Central memory CD8-positive, alpha-beta T cell (primary cell): ENCODE results near the gene SMCHD1.
"Not testable (repeated sequence)": the region's sequence is repeated elsewhere in the genome, so short reads cannot be mapped to it uniquely, and the experiment has no call there.

ENCODE experiments used
- ATAC-seq: fragments of 150-1000 bp; cut with Tn5 transposase; replicated peaks from 2 replicates; pipeline ENCODE4 v1.10.0; 2022; ENCODE audit warnings: mild to moderate bottlenecking, moderate FRiP score, moderate number of reproducible peaks; ENCODE audit not compliant: poor library complexity, severe bottlenecking; ENCODE audit errors: extremely low read depth
- DNase-seq, 2 donors: peaks; one replicate each; pipeline ENCODE4 v3.0.0; 2021; ENCODE audit warnings: low spot score in 2 of 2
- H3K27ac Mint-ChIP-seq: one replicate; pipeline ENCODE4 v1.8.0; 2022; ENCODE audit warnings: low read depth, mild to moderate bottlenecking, moderate library complexity, mixed read lengths
- H3K27me3 Mint-ChIP-seq: one replicate; pipeline ENCODE4 v1.8.0; 2022; ENCODE audit warnings: mixed read lengths
- H3K36me3 Mint-ChIP-seq: one replicate; pipeline ENCODE4 v1.8.0; 2022; ENCODE audit warnings: mild to moderate bottlenecking, moderate library complexity, mixed read lengths; ENCODE audit not compliant: insufficient read depth
- H3K4me1 Mint-ChIP-seq: one replicate; pipeline ENCODE4 v1.8.0; 2022; ENCODE audit warnings: mixed read lengths
- H3K4me3 Mint-ChIP-seq: one replicate; pipeline ENCODE4 v1.8.0; 2022; ENCODE audit warnings: mild to moderate bottlenecking, moderate library complexity, mixed read lengths
- H3K9me3 Mint-ChIP-seq: one replicate; pipeline ENCODE4 v1.8.0; 2022; ENCODE audit warnings: mixed read lengths

The SMCHD1 gene

GRCh38 chr18:2774669-2775068 lies 119.1 kb downstream of the SMCHD1 start:
- no peak overlapping the region for H3K27ac Mint-ChIP-seq
- no peaks in the 10 kb centered on the region for H3K4me1 Mint-ChIP-seq
- no peaks in the 10 kb centered on the region for H3K27me3 Mint-ChIP-seq
- DNase-seq: no peak
- no peak for ATAC-seq
- no peak overlapping the region for H3K4me3 Mint-ChIP-seq
- peaks cover 73% of the 10 kb centered on the region for H3K36me3 Mint-ChIP-seq
- H3K9me3 Mint-ChIP-seq: no peaks in the 10 kb centered on the region

DNA sequence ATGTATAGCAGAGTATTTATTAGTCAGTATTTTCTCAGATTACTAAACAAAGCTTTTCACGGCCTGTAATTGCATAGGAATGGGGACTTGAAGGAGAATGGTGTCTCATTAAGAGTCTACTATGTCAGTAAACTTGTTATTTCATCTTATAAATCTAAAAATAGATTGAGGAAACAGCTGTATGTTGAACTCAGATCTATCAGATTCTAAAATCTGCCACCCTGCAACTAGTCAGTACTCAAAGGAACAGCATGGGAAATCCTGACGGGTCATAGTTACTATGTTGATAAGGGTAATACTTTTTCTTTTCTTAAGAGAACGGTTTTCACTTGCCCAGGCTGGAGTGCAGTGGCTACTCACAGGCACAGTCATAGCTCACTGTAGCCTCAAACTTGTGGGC lies 121.1 kb downstream of the SMCHD1 start:
- Mint-ChIP-seq H3K4me1 (peaks cover 5% of the 10 kb centered on the region), H3K9me3 (no peaks in the 10 kb centered on the region), H3K4me3 (no peak overlapping the region), H3K27ac (peak overlapping the region; percentile 61), H3K27me3 (no peaks in the 10 kb centered on the region), H3K36me3 (peaks cover 76% of the 10 kb centered on the region)
- ATAC-seq (no peak), DNase-seq (no peak)

- Mint-ChIP-seq H3K4me1 (peaks cover 5% of the 10 kb centered on the region), H3K9me3 (no peaks in the 10 kb centered on the region), H3K36me3 (peaks cover 76% of the 10 kb centered on the region), H3K27me3 (no peaks in the 10 kb centered on the region), H3K27ac (no peak overlapping the region), H3K4me3 (no peak overlapping the region)
- ATAC-seq: no peak
- no peak for DNase-seq
Observed at GRCh38 chr18:2777241-2777640, 121.7 kb downstream of the SMCHD1 start.

DNA sequence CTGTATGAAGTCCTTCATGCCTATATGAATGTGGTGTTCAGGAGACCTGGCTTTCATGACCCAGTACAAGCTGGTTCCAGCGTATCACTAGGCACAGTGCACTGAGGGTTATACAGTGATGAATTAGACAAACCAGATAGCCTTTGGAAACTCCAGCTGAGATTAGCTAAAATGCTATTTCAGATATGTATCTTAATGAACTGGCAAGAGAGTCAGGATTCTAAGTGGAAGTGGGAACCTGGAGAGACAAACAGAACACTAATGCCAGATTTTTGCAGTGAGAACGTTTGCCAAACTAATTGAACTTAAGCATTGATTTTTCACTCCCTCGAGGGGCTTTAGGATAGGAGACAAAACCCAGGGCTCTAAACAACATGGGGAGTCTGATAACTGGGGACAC lies 125.2 kb downstream of the SMCHD1 start:
- Mint-ChIP-seq H3K27ac (peak overlapping the region; percentile 15), H3K27me3 (no peaks in the 10 kb centered on the region), H3K36me3 (peaks cover 76% of the 10 kb centered on the region), H3K4me1 (peaks cover 12% of the 10 kb centered on the region), H3K9me3 (no peaks in the 10 kb centered on the region), H3K4me3 (no peak overlapping the region)
- no peak for ATAC-seq
- DNase-seq: no peak

GRCh38 chr18:2787225-2787624 lies 131.7 kb downstream of the SMCHD1 start:
- H3K4me3 Mint-ChIP-seq: no peak overlapping the region
- peaks cover 66% of the 10 kb centered on the region for H3K36me3 Mint-ChIP-seq
- H3K4me1 Mint-ChIP-seq: peaks cover 6% of the 10 kb centered on the region
- no peaks in the 10 kb centered on the region for H3K27me3 Mint-ChIP-seq
- no peak for ATAC-seq
- H3K9me3 Mint-ChIP-seq: no peaks in the 10 kb centered on the region
- no peak for DNase-seq
- H3K27ac Mint-ChIP-seq: peak overlapping the region; percentile 53

- H3K27me3 Mint-ChIP-seq: no peaks in the 10 kb centered on the region
- no peak for ATAC-seq
- H3K9me3 Mint-ChIP-seq: no peaks in the 10 kb centered on the region
- H3K4me1 Mint-ChIP-seq: peaks cover 5% of the 10 kb centered on the region
- H3K4me3 Mint-ChIP-seq: no peak overlapping the region
- H3K27ac Mint-ChIP-seq: no peak overlapping the region
- no peak for DNase-seq
- peaks cover 64% of the 10 kb centered on the region for H3K36me3 Mint-ChIP-seq
Observed at GRCh38 chr18:2792395-2792794, 136.9 kb downstream of the SMCHD1 start.

DNA sequence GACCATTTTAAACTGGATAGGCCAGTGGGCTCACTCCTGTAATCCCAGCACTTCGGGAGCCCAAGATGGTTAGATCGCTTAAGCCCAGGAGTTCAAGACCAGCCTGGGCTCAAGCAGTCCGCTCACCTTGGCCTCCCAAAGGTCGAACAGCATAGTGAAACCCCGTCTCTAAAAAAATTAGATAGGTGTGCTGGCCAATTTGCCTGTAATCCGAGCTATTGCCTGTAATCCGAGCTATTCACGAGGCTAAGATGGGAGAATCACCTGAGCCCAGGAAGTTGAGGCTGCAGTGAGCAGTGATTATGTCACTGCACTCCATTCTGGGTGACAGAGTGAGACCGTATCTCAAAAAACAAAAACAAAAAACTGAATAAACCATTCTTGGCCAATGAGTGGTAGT lies 138.6 kb downstream of the SMCHD1 start:
- peaks cover 13% of the 10 kb centered on the region for H3K4me1 Mint-ChIP-seq
- ATAC-seq (no peak), DNase-seq (no peak)
- H3K27ac Mint-ChIP-seq: no peak overlapping the region
- no peak overlapping the region for H3K4me3 Mint-ChIP-seq
- no peaks in the 10 kb centered on the region for H3K9me3 Mint-ChIP-seq
- no peaks in the 10 kb centered on the region for H3K27me3 Mint-ChIP-seq
- peaks cover 67% of the 10 kb centered on the region for H3K36me3 Mint-ChIP-seq

DNA sequence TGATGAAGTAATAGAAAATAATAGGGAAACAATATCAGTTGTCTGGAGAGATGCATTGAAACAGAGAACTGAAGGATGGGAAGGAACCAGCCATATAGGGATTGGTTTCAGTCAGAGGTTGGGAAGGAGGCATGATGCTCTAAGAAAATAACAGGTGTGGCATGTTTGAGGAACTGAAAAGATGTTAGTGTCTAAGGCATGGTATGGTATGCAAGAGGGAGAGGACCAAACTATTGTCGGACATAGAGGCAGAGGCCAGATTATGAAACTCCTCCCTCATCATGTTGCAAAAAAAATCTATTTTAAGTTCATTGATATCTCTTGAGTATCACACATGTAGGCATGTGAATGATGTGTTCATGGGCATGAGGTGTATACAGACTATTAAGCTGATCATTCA lies 142.4 kb downstream of the SMCHD1 start:
- no peak for DNase-seq
- Mint-ChIP-seq H3K4me1 (peaks cover 16% of the 10 kb centered on the region), H3K36me3 (peaks cover 62% of the 10 kb centered on the region), H3K4me3 (no peak overlapping the region), H3K27ac (peak overlapping the region; percentile 27), H3K9me3 (no peaks in the 10 kb centered on the region), H3K27me3 (no peaks in the 10 kb centered on the region)
- ATAC-seq: no peak

- no peaks in the 10 kb centered on the region for H3K9me3 Mint-ChIP-seq
- no peak for ATAC-seq
Observed at GRCh38 chr18:2799369-2799768, 143.8 kb downstream of the SMCHD1 start.

GRCh38 chr18:2805970-2806943 lies 150.7 kb downstream of the SMCHD1 start:
- no peak for ATAC-seq
- Mint-ChIP-seq H3K27me3 (no peaks in the 10 kb centered on the region), H3K36me3 (peaks cover 15% of the 10 kb centered on the region), H3K4me3 (no peak overlapping the region), H3K9me3 (peaks cover 9% of the 10 kb centered on the region), H3K27ac (no peak overlapping the region), H3K4me1 (no peaks in the 10 kb centered on the region)
- no peak for DNase-seq

More at GRCh38 chr18:2799369-2799768, 143.8 kb downstream of the SMCHD1 start:
- Mint-ChIP-seq H3K4me3 (no peak overlapping the region), H3K27me3 (no peaks in the 10 kb centered on the region), H3K36me3 (peaks cover 56% of the 10 kb centered on the region), H3K27ac (peak overlapping the region; percentile 29), H3K4me1 (peaks cover 14% of the 10 kb centered on the region)
- no peak for DNase-seq

GRCh38 chr18:2808640-2809039 lies 153.1 kb downstream of the SMCHD1 start:
- not testable (repeated sequence) for H3K27ac Mint-ChIP-seq, H3K4me1 Mint-ChIP-seq, DNase-seq, H3K27me3 Mint-ChIP-seq, H3K4me3 Mint-ChIP-seq, ATAC-seq
- Mint-ChIP-seq H3K36me3 (peaks cover 12% of the 10 kb centered on the region), H3K9me3 (peaks cover 16% of the 10 kb centered on the region)

DNA sequence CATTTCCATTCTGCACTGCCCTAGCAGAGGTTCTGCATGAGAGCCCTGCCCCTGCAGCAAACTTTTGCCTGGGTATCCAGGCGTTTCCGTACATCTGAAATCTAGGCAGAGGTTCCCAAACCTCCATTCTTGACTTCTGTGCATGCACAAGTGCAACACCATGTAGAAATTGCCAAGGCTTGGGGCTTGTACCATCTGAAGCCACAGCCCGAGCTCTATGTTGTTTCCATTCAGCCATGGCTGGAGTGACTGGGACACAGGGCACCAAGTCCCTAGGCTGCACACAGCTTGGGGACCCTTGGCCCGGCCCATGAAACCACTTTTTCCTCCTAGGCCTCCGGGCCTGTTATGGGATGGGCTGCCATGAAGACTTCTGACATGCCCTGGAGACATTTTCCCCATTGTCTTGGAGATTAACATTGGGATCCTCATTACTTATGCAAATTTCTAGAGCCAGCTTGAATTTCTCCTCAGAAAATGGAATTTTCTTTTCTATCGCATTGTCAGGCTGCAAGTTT lies 154.2 kb downstream of the SMCHD1 start:
- peaks cover 21% of the 10 kb centered on the region for H3K9me3 Mint-ChIP-seq
- ATAC-seq, H3K27me3 Mint-ChIP-seq, H3K4me1 Mint-ChIP-seq, DNase-seq, H3K4me3 Mint-ChIP-seq: not testable (repeated sequence)
- peaks cover 12% of the 10 kb centered on the region for H3K36me3 Mint-ChIP-seq
- peak overlapping the region; percentile 23 for H3K27ac Mint-ChIP-seq

- peaks cover 21% of the 10 kb centered on the region for H3K9me3 Mint-ChIP-seq
Observed at GRCh38 chr18:2811416-2811815, 155.9 kb downstream of the SMCHD1 start.

More at GRCh38 chr18:2811416-2811815, 155.9 kb downstream of the SMCHD1 start:
- ATAC-seq (no peak), DNase-seq (no peak)
- no peaks in the 10 kb centered on the region for H3K4me1 Mint-ChIP-seq
- H3K27ac Mint-ChIP-seq: no peak overlapping the region
- no peak overlapping the region for H3K4me3 Mint-ChIP-seq
- peaks cover 6% of the 10 kb centered on the region for H3K36me3 Mint-ChIP-seq
- H3K27me3 Mint-ChIP-seq: no peaks in the 10 kb centered on the region
